H9 (cell line): ENCODE data around the gene TMED6. TPM values are rescaled to one million over a fixed set of nuclear protein-coding genes. Genes with fewer than 3 reads are reported as not detected.

Experiments
- DNase-seq: peaks from one replicate; pipeline ENCODE4 v3.0.0-alpha.2; 2017
- H2AFZ ChIP-seq: one replicate; pipeline ENCODE4 v1.6.1; 2013; ENCODE audit warnings: mild to moderate bottlenecking, low read length, control low read depth, moderate library complexity
- H2AK5ac ChIP-seq: 2 replicates; pipeline ENCODE4 v1.6.1; 2013; ENCODE audit warnings: low read length, control low read depth, mixed read lengths; ENCODE audit not compliant: insufficient read length
- H2BK120ac ChIP-seq: one replicate; pipeline ENCODE4 v1.6.1; 2013; ENCODE audit warnings: low read depth, mild to moderate bottlenecking, low read length, control low read depth, inconsistent platforms; ENCODE audit not compliant: poor library complexity, severe bottlenecking
- H2BK12ac ChIP-seq: 2 replicates; pipeline ENCODE4 v1.6.1; 2013; ENCODE audit warnings: low read length, control low read depth, mixed read lengths, low read depth; ENCODE audit not compliant: insufficient read length
- H2BK15ac ChIP-seq: 2 replicates; pipeline ENCODE4 v1.6.1; 2013; ENCODE audit warnings: low read depth, low read length, control low read depth
- H2BK20ac ChIP-seq: one replicate; pipeline ENCODE4 v1.6.1; 2013; ENCODE audit warnings: low read depth, mild to moderate bottlenecking, low read length, control low read depth, inconsistent platforms; ENCODE audit not compliant: poor library complexity, severe bottlenecking
- H2BK5ac ChIP-seq: 2 replicates; pipeline ENCODE4 v1.6.1; 2013; ENCODE audit warnings: low read length, control low read depth, mixed read lengths; ENCODE audit not compliant: insufficient read length
- H3K14ac ChIP-seq: 2 replicates; pipeline ENCODE4 v1.6.1; 2013; ENCODE audit warnings: low read length, control low read depth; ENCODE audit not compliant: insufficient read depth
- H3K18ac ChIP-seq: 2 replicates; pipeline ENCODE4 v1.6.1; 2013; ENCODE audit warnings: low read depth, mild to moderate bottlenecking, mixed read lengths, low read length, control low read depth; ENCODE audit not compliant: insufficient read length
- H3K23ac ChIP-seq: 2 replicates; pipeline ENCODE4 v1.6.1; 2013; ENCODE audit warnings: low read length, control low read depth, mixed read lengths, low read depth; ENCODE audit not compliant: insufficient read length
- H3K23me2 ChIP-seq: 2 replicates; pipeline ENCODE4 v1.6.1; 2013; ENCODE audit warnings: low read depth, mild to moderate bottlenecking, mixed read lengths, low read length, control low read depth; ENCODE audit not compliant: insufficient read length, poor library complexity, severe bottlenecking
- H3K27ac ChIP-seq: 2 replicates; pipeline ENCODE4 v1.5.1; 2013; ENCODE audit warnings: low read length, control low read depth, mixed read lengths, low read depth; ENCODE audit not compliant: insufficient read length
- H3K27me3 ChIP-seq: 2 replicates; pipeline ENCODE4 v1.6.1; 2013; ENCODE audit warnings: low read length, control low read depth, inconsistent platforms; ENCODE audit not compliant: insufficient read depth
- H3K4ac ChIP-seq: 2 replicates; pipeline ENCODE4 v1.6.1; 2013; ENCODE audit warnings: low read depth, mild to moderate bottlenecking, control low read depth, inconsistent platforms, low read length, moderate library complexity
- H3K4me1 ChIP-seq: 2 replicates; pipeline ENCODE4 v1.6.1; 2013; ENCODE audit warnings: low read length, control low read depth, inconsistent platforms; ENCODE audit not compliant: insufficient read depth
- H3K4me2 ChIP-seq: 2 replicates; pipeline ENCODE4 v1.6.1; 2013; ENCODE audit warnings: low read length, control low read depth, mixed read lengths; ENCODE audit not compliant: insufficient read length, insufficient read depth
- H3K56ac ChIP-seq: 2 replicates; pipeline ENCODE4 v1.6.1; 2013; ENCODE audit warnings: low read depth, mild to moderate bottlenecking, mixed read lengths, low read length, control low read depth; ENCODE audit not compliant: insufficient read length
- H3K79me1 ChIP-seq: 2 replicates; pipeline ENCODE4 v1.6.1; 2013; ENCODE audit warnings: low read depth, mild to moderate bottlenecking, moderate library complexity, low read length, control low read depth, inconsistent platforms; ENCODE audit not compliant: insufficient read depth, poor library complexity, severe bottlenecking
- H3K79me2 ChIP-seq: 2 replicates; pipeline ENCODE4 v1.6.1; 2013; ENCODE audit warnings: low read length, control low read depth, inconsistent platforms; ENCODE audit not compliant: insufficient read depth
- H3K9ac ChIP-seq: 2 replicates; pipeline ENCODE4 v1.6.1; 2013; ENCODE audit warnings: low read length, control low read depth, mixed read lengths; ENCODE audit not compliant: insufficient read length; ENCODE audit errors: extremely low read depth
- H3K9me3 ChIP-seq: one replicate; pipeline ENCODE4 v1.6.1; 2013; ENCODE audit warnings: low read depth, low read length, inconsistent platforms; ENCODE audit not compliant: control insufficient read depth
- H3T11ph ChIP-seq: one replicate; pipeline ENCODE4 v1.6.1; 2013; ENCODE audit warnings: mild to moderate bottlenecking, low read length, control low read depth, inconsistent platforms
- H4K20me1 ChIP-seq: one replicate; pipeline ENCODE4 v1.6.1; 2013; ENCODE audit not compliant: control insufficient read depth, insufficient read length, insufficient read depth
- H4K5ac ChIP-seq: 2 replicates; pipeline ENCODE4 v1.6.1; 2013; ENCODE audit warnings: low read depth, mild to moderate bottlenecking, mixed read lengths, low read length, control low read depth; ENCODE audit not compliant: insufficient read length
- H4K8ac ChIP-seq: replicated peaks from 2 replicates; pipeline ENCODE4 v1.6.1; 2013; ENCODE audit warnings: low read length, control low read depth, mixed read lengths, low read depth; ENCODE audit not compliant: insufficient read length
- H4K91ac ChIP-seq: 2 replicates; pipeline ENCODE4 v1.6.1; 2013; ENCODE audit warnings: low read depth, mild to moderate bottlenecking, moderate library complexity, mixed read lengths, low read length, control low read depth; ENCODE audit not compliant: insufficient read length
- H3K27ac Mint-ChIP-seq, 3 experiments: 2 replicates in 2 of 3; 3 replicates in 1 of 3; pipeline ENCODE4 v1.8.0; 2020 to 2021; ENCODE audit warnings: mixed read lengths in 3 of 3, mild to moderate bottlenecking in 1 of 3, moderate library complexity in 1 of 3
- H3K27me3 Mint-ChIP-seq: 2 replicates; pipeline ENCODE4 v1.8.0; 2021; ENCODE audit warnings: low read depth, mild to moderate bottlenecking, moderate library complexity, mixed read lengths
- H3K36me3 Mint-ChIP-seq, 3 experiments: 2 replicates in 2 of 3; 3 replicates in 1 of 3; pipeline ENCODE4 v1.8.0; 2020 to 2021; ENCODE audit warnings: low read depth in 3 of 3, mixed read lengths in 3 of 3; ENCODE audit not compliant: insufficient read depth in 1 of 3
- H3K4me1 Mint-ChIP-seq, 2 experiments: 2 replicates each; pipeline ENCODE4 v1.8.0; 2020; ENCODE audit warnings: mixed read lengths in 2 of 2
- H3K4me3 Mint-ChIP-seq, 2 experiments: 2 replicates in 1 of 2; 3 replicates in 1 of 2; pipeline ENCODE4 v1.8.0; 2020 to 2021; ENCODE audit warnings: mild to moderate bottlenecking in 2 of 2, mixed read lengths in 2 of 2, moderate library complexity in 1 of 2
- H3K9me3 Mint-ChIP-seq, 2 experiments: 2 replicates in 1 of 2; 3 replicates in 1 of 2; pipeline ENCODE4 v1.8.0; 2020; ENCODE audit warnings: mild to moderate bottlenecking in 2 of 2, mixed read lengths in 2 of 2, moderate library complexity in 1 of 2
- WGBS: extraction: QIAGEN DNeasy Blood & Tissue Kit; methylation state at CpG from one replicate; pipeline ENCODE4 v1.1.7; 2013; ENCODE audit warnings: missing lambda C conversion rate, low lambda C conversion rate, mixed read lengths; ENCODE audit not compliant: insufficient read length; ENCODE audit errors: extremely low coverage; 5-methylcytosine and 5-hydroxymethylcytosine counted together
- total RNA-seq: library from RNA; stranded (reverse); gene quantifications from 2 replicates; pipeline ENCODE4 v1.2.1, GENCODE V29; 2021
- TF ChIP-seq, protein P1 (sequence below): fragments of 200-600 bp; sonication (generic); conservative IDR thresholded peaks from 3 replicates; pipeline ENCODE4 v1.8.0; 2021; ENCODE audit warnings: antibody characterized with exemption, mild to moderate bottlenecking

The TMED6 gene
- total RNA-seq, 1 experiment from 2014 or later = 0.31 TPM

GRCh38 chr16:69315486-69316311 is 35.9 kb downstream of the TMED6 start:
- Histone ChIP-seq H2AFZ (no peak overlapping the region), H2AK5ac (no peak overlapping the region), H2BK120ac (no peak overlapping the region), H3K4ac (no peak overlapping the region), H3K4me2 (no peak overlapping the region), H3K56ac (no peak overlapping the region), H2BK15ac (no peak overlapping the region), H4K91ac (no peak overlapping the region), H3K27ac (no peak overlapping the region), H4K20me1 (no peaks in the 10 kb centered on the region), H3K27me3 (no peaks in the 10 kb centered on the region), H4K5ac (no peak overlapping the region), H3K79me1 (peaks cover 7% of the 10 kb centered on the region), H3K79me2 (peaks cover 3% of the 10 kb centered on the region; the same call in 1 of the 2 replicates), H2BK5ac (no peak overlapping the region), H2BK20ac (no peak overlapping the region), H3K4me1 (peaks cover 2% of the 10 kb centered on the region; the same call in 1 of the 2 replicates), H3K14ac (no peak overlapping the region), H3K23ac (no peak overlapping the region), H3K9me3 (no peaks in the 10 kb centered on the region), H2BK12ac (no peak overlapping the region), H3K9ac (no peak overlapping the region), H4K8ac (no peak overlapping the region), H3K23me2 (peaks cover 6% of the 10 kb centered on the region), H3K18ac (no peak overlapping the region), H3T11ph (no peak overlapping the region)
- peaks cover 6 to 7% of the 10 kb centered on the region in 2 experiments for H3K4me1 Mint-ChIP-seq
- H3K27me3 Mint-ChIP-seq = no peaks in the 10 kb centered on the region; the same call in 1 of the 2 replicates
- no peak overlapping the region for H3K4me3 Mint-ChIP-seq
- no CpG with 5 or more reads among the region's 30 CpGs for WGBS
- H3K9me3 Mint-ChIP-seq = no peaks in the 10 kb centered on the region; a peak in 2 of 5 replicates
- H3K27ac Mint-ChIP-seq = no peak overlapping the region
- no peak for DNase-seq
- H3K36me3 Mint-ChIP-seq = peaks cover 32 to 67% (median 55%) of the 10 kb centered on the region in 3 experiments; a peak in 6 of 7 replicates
- TF ChIP-seq, protein P1, sequence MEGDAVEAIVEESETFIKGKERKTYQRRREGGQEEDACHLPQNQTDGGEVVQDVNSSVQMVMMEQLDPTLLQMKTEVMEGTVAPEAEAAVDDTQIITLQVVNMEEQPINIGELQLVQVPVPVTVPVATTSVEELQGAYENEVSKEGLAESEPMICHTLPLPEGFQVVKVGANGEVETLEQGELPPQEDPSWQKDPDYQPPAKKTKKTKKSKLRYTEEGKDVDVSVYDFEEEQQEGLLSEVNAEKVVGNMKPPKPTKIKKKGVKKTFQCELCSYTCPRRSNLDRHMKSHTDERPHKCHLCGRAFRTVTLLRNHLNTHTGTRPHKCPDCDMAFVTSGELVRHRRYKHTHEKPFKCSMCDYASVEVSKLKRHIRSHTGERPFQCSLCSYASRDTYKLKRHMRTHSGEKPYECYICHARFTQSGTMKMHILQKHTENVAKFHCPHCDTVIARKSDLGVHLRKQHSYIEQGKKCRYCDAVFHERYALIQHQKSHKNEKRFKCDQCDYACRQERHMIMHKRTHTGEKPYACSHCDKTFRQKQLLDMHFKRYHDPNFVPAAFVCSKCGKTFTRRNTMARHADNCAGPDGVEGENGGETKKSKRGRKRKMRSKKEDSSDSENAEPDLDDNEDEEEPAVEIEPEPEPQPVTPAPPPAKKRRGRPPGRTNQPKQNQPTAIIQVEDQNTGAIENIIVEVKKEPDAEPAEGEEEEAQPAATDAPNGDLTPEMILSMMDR = no peak
